OCI-M2 (cell line): ENCODE data around the gene KRT3.

Experiments
- DNase-seq: peaks from one replicate; lab custom pipeline; 2025; ENCODE audit not compliant: unreplicated experiment; lab: John Stamatoyannopoulos, UW

The KRT3 gene

DNA sequence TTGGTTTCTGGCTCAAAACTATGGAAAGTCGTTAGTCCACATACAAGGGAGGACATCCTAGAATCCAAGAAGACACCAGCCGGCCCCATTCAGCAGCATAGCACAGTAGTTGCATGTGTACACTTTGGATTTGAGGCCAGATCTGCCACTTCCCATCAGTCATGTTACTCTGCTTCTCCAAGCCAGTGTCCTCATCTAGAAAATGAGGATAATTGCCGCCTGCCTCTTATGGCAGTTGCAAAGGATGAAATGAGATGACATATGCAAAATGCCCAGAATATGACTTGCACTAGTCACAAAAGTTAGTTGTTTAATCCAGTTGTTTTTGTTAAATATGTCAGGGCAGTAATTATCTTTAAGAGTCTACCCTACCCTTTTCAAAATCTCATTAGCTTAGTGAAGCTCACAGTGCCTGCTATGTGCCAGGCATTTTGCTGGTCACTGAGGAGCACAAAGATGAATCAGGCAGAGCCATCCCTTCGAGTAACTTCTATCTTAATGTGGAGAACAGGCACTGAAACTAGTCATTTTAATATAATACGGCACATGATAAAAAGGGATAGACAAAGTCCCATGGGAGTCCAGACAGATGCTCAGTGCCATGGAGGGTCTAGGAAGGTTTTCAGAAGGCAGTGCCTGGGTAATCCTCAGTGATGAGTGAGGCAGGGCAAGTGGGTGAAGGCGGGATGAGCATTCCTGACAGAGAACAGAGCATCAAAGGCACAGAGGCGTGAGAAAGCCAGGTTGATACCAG is 12.2 kb downstream of the KRT3 start:
- no peak for DNase-seq

DNA sequence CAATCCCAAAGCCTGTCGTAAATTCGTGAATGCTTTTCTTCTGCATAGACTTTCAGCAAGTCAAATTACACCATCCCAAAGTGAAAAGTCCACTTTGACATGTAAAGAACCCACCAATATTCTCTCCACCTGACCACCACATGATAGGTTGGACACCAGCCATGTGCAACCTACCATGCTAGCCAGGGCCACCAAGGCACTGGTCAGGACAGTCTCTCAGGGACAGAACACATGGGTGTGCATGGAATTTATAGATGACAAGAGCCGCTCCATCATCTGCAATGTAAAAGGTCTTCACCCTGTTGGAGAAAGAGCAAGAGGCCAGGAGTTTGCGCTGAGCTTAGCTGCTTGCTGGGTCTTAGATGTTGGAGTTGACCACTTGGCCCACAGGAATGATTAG is 13.4 kb downstream of the KRT3 start:
- DNase-seq, result no peak

DNA sequence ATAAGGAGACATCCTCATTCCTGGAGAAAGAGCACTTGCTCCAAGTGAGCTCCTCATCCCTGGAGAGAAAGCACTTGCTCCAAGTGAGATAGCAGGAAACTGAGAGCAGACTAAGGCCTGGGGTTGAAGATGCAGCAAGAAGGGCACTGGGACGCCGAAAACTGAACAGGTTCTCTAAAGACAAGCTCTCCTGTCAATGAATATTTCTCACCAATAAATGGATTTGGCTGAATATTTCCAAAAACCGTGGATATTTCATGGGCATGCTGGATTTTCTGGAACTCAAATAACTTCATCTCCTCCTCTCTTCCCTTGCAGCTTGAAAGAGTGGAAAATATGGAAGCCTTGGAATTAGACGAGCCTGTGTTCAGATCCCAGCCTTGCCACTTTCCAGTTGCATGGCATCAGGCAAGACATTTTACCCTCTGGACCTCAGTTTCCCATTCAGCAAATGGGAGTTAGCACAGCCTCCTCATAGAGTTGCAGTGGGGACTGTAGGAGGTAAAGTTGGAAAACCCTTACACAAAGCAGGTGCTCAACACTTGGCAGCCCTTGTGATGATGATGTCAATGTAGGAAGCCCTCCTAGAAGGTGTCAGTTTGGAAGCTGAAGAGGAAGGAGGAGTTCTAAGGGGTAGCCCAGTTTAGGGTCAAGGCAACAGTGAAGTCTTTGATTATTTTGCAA is 14.4 kb downstream of the KRT3 start:
- DNase-seq, result no peak

DNA sequence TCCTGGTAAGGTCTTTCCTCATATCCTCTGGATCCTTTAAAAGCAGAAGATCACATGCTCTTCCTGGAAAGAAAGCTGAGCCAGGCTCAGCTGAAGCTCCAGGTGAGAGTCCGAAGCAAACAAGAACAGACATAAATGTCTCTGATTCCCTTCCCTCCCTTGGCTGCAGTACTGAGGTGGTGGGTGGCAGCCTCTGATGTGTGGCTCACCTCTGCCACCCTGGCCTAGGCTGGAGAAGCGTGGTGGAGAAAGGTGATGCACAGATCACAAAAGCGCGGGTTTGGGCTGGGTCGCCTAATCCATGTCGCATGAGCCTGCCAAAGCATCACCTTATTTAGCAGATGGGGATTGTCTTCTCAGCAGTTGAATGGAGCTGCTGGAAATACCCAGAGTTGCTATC is 16.0 kb downstream of the KRT3 start:
- no peak for DNase-seq

DNA sequence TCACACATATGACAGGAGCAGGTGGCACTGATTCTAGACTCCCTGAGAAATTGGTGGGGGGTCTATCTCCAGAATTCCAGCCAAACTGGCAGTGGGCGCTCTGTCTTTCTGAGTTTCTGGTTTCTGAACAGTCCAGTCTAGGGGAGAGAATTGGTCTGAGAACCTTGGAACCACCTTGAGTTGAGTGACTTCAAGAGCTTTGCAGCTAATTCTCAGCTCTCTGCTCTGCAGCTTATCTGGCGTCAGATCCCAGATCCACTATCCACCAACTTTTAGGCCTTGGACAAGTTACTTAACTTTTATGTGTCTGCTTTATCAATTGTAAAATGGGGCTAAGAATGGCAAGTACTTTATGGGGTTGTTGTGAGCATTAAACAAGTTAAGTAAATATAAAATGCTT is 17.1 kb downstream of the KRT3 start:
- no peak for DNase-seq

DNA sequence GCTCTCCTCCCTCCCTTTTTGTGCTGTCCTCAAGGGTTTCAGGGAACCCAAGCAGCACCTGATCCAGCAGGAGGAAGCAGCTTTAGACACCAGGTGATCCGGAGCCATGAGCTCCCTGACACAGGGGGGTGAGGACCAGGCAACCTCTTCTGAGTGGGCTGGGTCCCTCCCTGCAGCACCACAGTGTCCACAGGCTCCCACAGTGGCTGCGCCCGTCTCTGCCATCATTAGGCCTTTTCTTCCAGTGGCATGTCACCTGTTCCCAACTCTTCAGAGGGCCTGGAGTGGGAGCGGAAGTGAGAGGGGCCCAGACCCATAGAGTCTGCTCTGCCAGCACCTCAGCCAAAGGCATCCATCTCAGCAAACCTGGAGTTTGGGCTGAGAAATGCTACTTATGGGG is 18.4 kb downstream of the KRT3 start:
- DNase-seq, result no peak

DNA sequence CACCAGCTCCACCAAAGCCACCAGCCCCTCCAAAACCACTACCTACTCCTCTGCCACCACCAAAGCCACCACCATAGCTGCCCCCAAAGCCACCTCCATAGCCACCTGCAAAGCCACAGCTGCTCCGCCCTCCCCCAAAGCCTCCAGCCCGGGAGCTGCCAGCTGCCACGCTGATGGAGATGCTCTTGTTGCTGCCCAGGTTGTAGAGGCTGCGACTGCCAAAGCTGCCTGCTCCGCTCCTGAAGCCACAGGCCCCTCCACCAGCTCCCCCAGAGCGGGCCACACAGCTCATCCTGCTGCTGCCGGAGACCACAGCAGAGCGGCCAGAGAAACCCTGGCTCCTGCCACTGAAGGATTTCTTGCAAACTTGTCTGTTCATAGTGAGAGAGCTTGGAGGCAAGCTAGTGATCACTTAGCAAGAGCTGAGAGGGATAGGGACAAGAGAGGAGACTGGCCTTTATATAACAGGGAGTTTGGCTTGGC is 19.0 kb downstream of the KRT3 start, which contains the start of gene KRT76:
Gene KRT76, minus strand, starts transcription at position 433 of the 483 bp plus-strand sequence. Its CDS starts 54 bp downstream, at position 379.
- DNase-seq, result no peak

DNA sequence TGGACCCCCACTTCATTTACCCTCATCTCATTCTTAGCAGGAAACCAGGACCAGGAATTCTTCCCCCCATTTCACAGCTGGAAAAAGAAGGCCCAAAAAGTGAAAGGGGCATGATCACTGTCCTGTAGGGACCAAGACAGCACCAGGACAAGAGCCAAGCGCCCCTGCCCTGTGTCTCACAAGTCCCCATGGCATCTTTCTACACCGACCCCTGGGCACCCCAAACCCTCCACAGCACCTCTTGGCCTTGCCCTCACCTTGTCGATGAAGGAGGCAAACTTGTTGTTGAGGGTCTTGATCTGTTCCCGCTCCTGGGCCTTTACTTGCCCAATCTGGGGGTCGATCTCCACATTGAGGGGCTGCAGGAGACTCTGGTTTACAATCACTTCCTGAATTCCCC is 19.5 kb downstream of the KRT3 start:
- DNase-seq, result no peak

DNA sequence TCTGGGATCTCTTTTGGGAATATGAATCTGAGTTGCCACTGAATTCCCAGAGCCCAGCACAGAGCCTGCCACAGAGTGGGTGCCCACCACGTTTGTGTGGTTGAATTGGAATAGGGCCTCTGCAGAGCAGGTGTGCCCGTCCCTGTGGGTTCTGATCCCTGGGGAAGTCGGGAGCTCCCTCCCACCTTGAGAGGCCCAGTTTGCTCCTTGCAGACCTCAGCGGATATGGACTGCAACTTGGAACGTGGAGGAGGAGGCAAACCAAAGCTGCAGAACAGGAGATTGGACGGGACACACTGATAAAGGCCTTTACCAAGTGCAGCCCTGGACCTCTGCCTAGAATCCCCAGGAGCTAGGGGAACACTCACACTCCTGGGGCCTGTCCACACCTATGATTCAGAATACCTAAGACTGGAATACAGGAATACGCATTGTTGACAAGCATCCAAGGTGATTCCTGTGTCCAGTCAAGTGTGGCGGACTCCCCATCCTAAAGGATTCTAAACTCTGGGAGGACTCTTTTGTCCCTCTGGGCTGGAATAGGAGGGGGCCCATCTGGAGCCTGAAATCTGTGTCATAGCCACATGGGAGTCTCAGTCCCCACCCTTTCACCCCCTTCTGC is 21.2 kb downstream of the KRT3 start:
- no peak for DNase-seq

DNA sequence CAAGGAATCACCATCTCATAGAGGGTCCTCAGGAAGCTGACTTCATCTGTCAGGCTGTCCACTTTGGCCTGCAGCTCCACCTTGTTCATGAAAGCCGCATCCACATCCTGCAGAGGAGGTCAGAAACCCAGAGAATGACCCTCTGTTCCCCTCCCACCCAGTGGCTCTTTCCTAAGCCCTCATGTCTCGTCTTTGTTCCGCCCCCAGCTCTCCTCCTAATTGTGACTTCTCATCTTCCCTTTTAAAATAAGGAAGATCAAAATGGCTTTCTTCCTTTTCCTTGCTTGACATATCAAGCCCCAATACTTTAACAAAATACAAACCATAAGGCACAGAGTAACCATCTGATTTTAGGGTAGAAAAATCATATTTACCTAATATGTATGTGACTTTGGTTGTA is 23.1 kb downstream of the KRT3 start:
- DNase-seq, result no peak

DNA sequence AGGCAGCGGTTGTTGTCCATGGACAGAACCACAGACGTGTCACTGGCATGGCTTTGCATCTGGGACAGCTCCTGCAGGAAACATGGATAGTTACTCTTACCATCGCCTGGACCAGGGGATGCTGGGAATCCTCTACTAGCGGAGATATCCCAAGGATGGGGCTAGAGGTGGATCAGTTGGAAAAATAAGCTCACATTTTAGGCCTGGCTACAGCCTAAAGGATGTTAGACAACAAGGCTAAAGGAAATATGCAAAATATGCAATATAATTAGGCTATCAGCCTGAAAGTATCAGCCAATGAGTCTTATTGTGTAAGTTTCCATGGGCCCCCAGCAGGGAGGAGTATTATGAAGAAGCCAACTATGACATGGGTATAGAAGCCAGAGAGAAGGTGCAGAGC is 23.7 kb downstream of the KRT3 start:
- no peak for DNase-seq

DNA sequence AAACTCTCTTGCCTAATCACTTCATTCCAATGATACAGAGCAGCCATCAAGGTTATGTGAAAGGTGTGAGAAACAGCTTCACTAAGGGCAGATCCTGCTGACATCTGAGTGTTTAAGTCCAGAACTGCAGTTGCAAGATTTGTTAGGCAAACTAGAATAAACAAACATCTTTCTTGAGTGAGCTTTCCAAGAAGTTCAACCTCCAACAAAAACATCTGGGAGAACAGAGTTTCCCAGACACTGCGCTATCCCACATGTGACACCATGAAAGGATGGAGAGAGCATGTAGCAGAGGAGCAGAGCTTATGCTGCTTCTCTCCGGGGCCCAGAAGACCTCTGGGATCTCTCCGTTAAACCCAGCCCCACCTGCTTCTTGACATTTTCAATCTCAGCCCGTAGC is 24.4 kb downstream of the KRT3 start:
- DNase-seq, result no peak

DNA sequence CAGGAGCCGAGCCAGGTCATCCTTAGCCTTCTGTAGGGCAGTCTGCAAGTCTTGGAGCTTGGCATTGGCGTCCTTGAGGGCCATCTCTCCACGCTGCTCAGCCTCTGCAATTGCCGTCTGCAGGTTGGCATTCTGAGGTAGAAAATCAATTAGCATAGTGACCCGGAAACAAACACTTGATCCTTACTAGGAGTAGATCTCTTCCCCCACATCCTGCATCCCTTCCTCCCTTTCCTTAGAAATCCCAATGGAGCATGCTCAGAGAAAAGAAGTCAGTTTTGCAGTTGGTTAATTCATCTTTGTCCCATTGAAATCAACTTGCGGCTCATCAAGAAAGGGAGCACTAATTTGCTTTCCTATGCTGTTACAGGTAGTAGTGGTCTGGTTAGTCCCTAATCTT is 24.8 kb downstream of the KRT3 start:
- no peak for DNase-seq

DNA sequence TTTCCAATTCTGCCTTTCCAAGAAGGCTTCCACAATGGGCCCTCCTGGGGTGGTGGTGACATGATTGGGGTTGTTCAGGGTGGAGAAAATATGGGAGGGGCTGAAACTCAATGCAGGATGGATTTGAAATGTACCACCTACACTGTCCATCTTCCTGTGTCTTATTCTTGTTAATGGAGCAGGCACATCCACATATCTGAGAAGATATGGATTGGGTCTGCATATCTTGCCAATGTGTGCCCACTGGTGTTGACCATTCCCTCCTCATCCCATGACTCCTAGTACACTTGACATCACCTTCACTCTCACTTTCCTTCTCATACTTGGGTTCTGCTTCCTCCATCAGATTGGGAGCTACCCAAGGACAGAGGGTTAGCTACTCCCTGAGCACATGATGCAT is 26.0 kb downstream of the KRT3 start:
- DNase-seq, result no peak

DNA sequence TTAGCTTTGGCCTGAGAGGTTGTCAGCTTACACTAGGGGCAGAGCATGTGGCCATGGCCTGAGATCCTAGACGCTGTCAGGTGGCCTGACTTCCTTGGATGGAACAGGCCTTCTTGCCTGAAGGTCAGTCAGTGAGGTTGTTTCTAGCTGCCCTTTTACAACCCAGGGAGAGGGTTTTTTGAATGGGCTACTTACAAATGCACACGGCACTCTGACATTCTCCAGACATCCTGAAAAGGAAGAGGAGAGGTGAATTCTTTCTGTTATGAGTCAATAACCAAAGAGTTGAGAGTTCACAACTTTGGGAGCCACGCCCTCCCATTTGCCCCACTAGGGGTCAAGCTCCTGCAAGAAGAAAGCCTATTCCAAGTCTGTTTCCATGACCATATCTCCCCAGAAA is 26.6 kb downstream of the KRT3 start:
- DNase-seq, result no peak

DNA sequence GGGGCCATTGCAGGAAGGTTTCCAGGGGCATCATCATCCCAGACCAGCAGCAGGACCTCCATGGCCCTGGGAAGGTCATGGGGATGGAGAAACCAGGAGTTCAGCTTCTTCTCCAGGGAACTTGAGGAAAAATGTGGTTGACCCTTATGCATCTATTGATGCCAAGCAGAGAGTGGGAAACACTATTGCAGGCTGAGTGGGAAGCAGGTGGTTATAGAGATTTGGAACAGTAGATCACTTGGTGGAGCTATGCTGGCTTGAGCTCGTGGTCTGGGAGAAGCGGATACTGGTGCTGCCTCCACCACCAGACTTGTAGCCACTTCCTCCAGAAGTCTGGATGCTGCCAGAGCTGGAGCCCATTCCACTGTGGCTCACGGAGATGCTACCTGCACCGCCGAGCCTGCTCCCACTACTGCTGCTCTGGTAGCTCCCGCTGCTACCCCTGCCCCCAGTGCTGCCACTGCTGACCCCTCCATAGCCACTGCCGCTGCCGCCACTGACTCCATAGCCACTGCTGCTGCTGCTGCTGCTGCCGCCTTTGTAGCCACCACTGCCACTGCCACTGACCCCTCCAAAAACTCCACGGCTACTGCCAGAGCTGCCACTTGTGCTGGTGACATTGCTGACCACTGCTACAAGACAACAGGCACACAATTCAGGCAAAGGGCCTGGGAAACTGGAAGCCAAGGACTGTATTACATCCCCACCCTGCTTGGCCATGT is 27.3 kb downstream of the KRT3 start:
- DNase-seq, result no peak

DNA sequence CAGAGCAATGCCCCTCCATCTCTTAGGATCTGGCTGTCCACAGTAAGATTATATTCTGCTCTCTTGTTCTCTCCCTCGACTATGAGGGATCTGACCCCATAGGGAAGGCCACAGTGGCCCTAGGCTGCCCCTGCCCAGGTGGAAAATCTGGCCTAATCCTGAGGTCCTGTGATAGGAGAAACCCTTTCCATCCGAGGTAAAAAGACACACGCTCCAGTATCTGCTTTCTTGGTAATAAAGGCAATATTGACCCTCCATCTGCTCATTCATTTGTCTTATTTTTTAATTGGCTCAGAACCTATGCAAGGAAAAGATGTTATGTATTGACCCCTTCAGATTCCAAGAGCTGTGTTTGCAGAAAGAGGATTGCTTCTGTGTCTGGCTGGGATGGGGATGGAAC is 28.5 kb downstream of the KRT3 start:
- DNase-seq, result no peak

DNA sequence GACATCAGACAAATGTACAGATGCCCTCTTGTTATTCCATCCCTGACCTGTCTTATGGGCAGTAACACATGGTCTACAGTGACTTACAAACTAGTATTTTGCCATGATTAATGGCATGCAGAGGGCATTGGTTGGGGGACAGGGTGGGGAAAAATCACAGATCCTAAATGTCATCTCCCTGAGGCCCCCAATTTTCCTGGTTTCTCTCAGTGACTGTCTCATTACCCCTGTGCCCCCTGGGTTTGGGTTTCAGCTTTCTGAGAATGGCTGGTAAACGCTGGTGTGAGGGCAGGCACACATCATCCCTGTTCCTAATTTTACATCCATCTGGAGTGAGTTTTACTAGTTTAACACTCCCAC is 28.9 kb downstream of the KRT3 start:
- no peak for DNase-seq

DNA sequence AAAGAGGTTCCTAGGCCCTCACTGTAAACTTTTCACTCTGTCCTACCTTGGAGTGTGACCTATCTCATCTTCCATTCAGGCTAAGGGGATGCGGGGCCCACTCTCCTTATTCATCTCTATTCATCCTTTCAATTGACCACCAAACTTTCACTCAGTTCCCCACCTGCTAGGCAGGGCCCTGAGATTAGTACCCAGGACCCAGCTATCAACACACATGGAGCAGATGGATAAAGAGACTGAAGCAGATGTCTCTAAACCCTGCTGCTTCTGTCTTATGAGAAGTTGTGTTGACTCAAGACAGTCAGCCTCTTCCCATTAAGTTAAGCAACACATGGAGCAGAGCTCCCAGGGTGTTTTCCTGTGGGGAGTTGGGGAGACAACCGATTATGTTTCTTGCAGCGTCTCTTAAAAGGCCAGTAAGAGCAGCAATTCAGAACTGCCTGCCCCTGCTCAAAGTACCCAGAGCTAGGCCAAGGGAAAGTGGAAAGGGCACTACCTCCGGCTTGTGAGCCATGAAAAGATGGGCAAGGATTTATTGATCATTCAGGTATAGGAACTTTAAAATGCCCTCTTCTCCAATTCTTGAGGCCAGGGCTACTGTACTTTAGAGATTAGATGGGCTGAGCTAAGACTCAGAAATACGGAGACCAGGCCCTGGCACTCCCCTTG is 29.4 kb downstream of the KRT3 start:
- DNase-seq, result no peak

DNA sequence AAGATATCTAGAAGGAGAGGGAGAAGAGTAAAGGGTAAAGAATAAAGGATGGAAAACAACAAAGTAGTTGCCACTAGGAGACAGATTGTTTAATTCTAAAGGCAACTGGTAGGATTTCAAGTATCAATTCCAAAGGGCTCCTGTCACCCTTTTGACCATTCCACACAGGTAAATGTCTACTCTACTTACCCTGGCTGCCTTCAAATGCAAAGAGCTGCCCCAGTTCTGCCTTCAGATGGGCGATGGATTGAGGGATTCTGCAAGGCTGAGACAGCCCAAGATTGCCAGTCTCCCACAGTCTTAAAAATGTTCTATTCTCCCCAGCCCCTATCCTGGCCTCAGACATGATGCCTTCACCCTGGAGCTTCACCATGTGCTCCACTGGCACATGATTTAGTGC is 30.2 kb downstream of the KRT3 start:
- DNase-seq, result no peak

DNA sequence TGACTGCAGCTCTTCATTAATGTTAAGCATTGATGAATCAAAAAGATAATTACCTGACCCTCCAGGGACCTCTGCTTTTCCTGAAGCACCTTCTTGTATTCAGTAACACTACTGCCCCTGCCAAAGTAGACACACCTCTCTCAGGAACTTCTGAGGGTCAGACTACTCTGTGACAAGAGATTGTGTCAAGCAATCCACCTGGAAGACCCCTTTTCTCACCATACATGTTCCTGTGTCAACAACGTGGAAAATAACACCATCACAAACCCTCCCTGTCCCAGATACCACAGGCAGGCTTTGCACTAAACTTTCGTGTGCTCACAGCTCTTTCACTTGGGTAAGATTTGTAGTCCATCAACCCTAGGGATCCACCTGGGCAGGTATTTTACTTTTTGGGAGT is 31.9 kb downstream of the KRT3 start:
- no peak for DNase-seq
